ENCODE data around the gene AP5Z1. TPM values are rescaled to one million over a fixed set of nuclear protein-coding genes. Genes with fewer than 3 reads are reported as not detected.

The AP5Z1 gene
- total RNA-seq, 2 donors from 2014 or later = 7.5 to 9.2 TPM

GRCh38 chr7:4770886-4771285, 4.5 kb upstream of the AP5Z1 start:
- no peaks in the 10 kb centered on the region for H3K27me3 ChIP-seq
- peaks cover 10% of the 10 kb centered on the region for H3K36me3 ChIP-seq
- no peak overlapping the region for H3K4me3 ChIP-seq
- H3K27ac ChIP-seq = peak overlapping the region in 1 of 2 donors; percentile 0
- TF ChIP-seq CTCF (IDR thresholded peaks at IDR 0.05) = no peak
- H3K4me1 ChIP-seq = peaks cover 0 to 31% of the 10 kb centered on the region in 2 donors
- H3K9me3 ChIP-seq = no peaks in the 10 kb centered on the region
- DNase-seq (ENCODE audit: low spot score) = no peak

- no peaks in the 10 kb centered on the region for H3K27me3 ChIP-seq
- H3K9me3 ChIP-seq = no peaks in the 10 kb centered on the region
- H3K36me3 ChIP-seq = peaks cover 10% of the 10 kb centered on the region
- H3K4me1 ChIP-seq = peaks cover 0 to 40% of the 10 kb centered on the region in 2 donors
- H3K4me3 ChIP-seq = no peak overlapping the region
- H3K27ac ChIP-seq = no peak overlapping the region
- TF ChIP-seq CTCF (IDR thresholded peaks at IDR 0.05) = no peak
- no peak for DNase-seq (ENCODE audit: low spot score)
Measured at GRCh38 chr7:4771737-4772136, 3.7 kb upstream of the AP5Z1 start.

GRCh38 chr7:4772306-4772705, 3.1 kb upstream of the AP5Z1 start:
- H3K4me3 ChIP-seq = no peak overlapping the region
- no peak overlapping the region for H3K27ac ChIP-seq
- no peaks in the 10 kb centered on the region for H3K27me3 ChIP-seq
- DNase-seq (ENCODE audit: low spot score) = no peak
- TF ChIP-seq CTCF (IDR thresholded peaks at IDR 0.05) = no peak
- peaks cover 0 to 46% of the 10 kb centered on the region in 2 donors for H3K4me1 ChIP-seq
- H3K36me3 ChIP-seq = peaks cover 6% of the 10 kb centered on the region
- H3K9me3 ChIP-seq = no peaks in the 10 kb centered on the region

- no peak overlapping the region for H3K27ac ChIP-seq
- H3K4me1 ChIP-seq = peaks cover 0 to 47% of the 10 kb centered on the region in 2 donors
- no peak for TF ChIP-seq CTCF (IDR thresholded peaks at IDR 0.05)
- H3K27me3 ChIP-seq = no peaks in the 10 kb centered on the region
- no peak overlapping the region for H3K4me3 ChIP-seq
- no peaks in the 10 kb centered on the region for H3K9me3 ChIP-seq
- no peaks in the 10 kb centered on the region for H3K36me3 ChIP-seq
- DNase-seq (ENCODE audit: low spot score) = no peak
Measured at GRCh38 chr7:4774007-4774406, 1.4 kb upstream of the AP5Z1 start.

- no peaks in the 10 kb centered on the region for H3K27me3 ChIP-seq
- no peak for DNase-seq (ENCODE audit: low spot score)
- no peaks in the 10 kb centered on the region for H3K36me3 ChIP-seq
- peak overlapping the region; percentile 85 to 91 for H3K4me3 ChIP-seq
- H3K4me1 ChIP-seq = peaks cover 0 to 40% of the 10 kb centered on the region in 2 donors
- no peak for TF ChIP-seq CTCF (IDR thresholded peaks at IDR 0.05)
- H3K27ac ChIP-seq = peak overlapping the region; percentile 91 to 96
- H3K9me3 ChIP-seq = no peaks in the 10 kb centered on the region
Measured at GRCh38 chr7:4774658-4775249, 669 bp upstream of the AP5Z1 start.
